ENCODE measurements around the gene SLC15A5. TPM values are rescaled to one million over a fixed set of nuclear protein-coding genes. Genes with fewer than 3 reads are reported as not detected.

The SLC15A5 gene
- total and polyA plus RNA-seq, 2 of the 8 experiments (the other 6 are each of a cell fraction or from before 2014, with no cell fraction given) = not detected

DNA sequence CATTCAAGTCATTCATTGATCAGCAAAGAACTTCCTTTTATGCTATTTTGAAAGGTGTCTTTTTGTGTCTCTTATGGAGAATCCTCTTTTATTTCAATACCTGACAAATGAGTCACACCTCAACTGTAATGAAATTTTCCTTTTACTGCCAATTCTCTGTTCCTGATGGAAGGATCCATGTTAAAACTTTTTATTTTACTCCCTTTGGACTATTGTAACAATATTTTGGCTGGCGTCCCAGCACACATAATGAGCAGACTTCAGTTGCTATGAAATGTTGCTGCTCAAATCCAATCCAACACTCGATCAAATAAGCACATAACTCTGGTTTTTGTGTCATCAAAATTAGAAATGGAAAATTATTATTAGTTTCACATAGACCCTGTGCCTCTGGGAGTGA is 21.9 kb upstream of the SLC15A5 start:
- H3K23ac ChIP-seq (ENCODE audit: insufficient read length) = no peak overlapping the region
- 90% methylated on average over 2 of the region's 2 CpGs; no CpG with 5 or more reads in 1 of the 2 experiments for WGBS, 2 experiments (ENCODE audit: extremely low coverage in 1 of 2, insufficient coverage in 1 of 2, insufficient read length in 1 of 2, insufficient replicate concordance in 2 of 2, low coverage in 1 of 2, low lambda C conversion rate in 2 of 2, missing lambda C conversion rate in 1 of 2)
- H3K27me3 ChIP-seq (replicated peaks in 1 of 4; ENCODE audit: control insufficient read depth in 3 of 4, extremely low read depth in 1 of 4, insufficient read depth in 3 of 4, low read length in 3 of 4) = no peaks in the 10 kb centered on the region
- no peak overlapping the region for H3K4ac ChIP-seq (replicated peaks; ENCODE audit: insufficient read length, low read depth, low read length)
- H2BK20ac ChIP-seq (ENCODE audit: low read length) = no peak overlapping the region
- no peak overlapping the region for H2BK5ac ChIP-seq (ENCODE audit: low read depth, low read length)
- no peak overlapping the region for H3K56ac ChIP-seq (replicated peaks; ENCODE audit: insufficient read length, low read depth, low read length)
- H4K20me1 ChIP-seq (replicated peaks in 1 of 2; ENCODE audit: control insufficient read depth in 1 of 2, insufficient read depth in 2 of 2, low read length in 2 of 2) = no peaks in the 10 kb centered on the region
- no peak overlapping the region for H2BK12ac ChIP-seq (ENCODE audit: low read depth, low read length)
- H3K18ac ChIP-seq (ENCODE audit: extremely low read depth, low read length) = no peak overlapping the region
- H3K4me1 ChIP-seq (replicated peaks in 1 of 4; ENCODE audit: control insufficient read depth in 3 of 4, insufficient read depth in 4 of 4, low read length in 3 of 4) = no peaks in the 10 kb centered on the region
- no peaks in the 10 kb centered on the region; the same call in 1 of the 2 replicates for H3K23me2 ChIP-seq (ENCODE audit: low read depth, low read length)
- ChIA-PET CTCF (ENCODE audit: partially characterized antibody) (no interaction called here), POLR2A (ENCODE audit: partially characterized antibody) (no interaction called here)
- H3K36me3 ChIP-seq (ENCODE audit: control insufficient read depth in 2 of 4, insufficient read depth in 4 of 4, low read length in 3 of 4) = no peaks in the 10 kb centered on the region
- no peak overlapping the region for H3K27ac ChIP-seq (ENCODE audit: low read depth, low read length)
- H3K4me2 ChIP-seq (ENCODE audit: insufficient read depth in 1 of 2, low read depth in 2 of 2, low read length in 2 of 2) = no peak overlapping the region
- no peak overlapping the region for H4K91ac ChIP-seq (replicated peaks; ENCODE audit: insufficient read length, low read length)
- H3K14ac ChIP-seq (ENCODE audit: insufficient read length) = no peak overlapping the region
- H3K9me3 ChIP-seq (ENCODE audit: insufficient read depth in 2 of 2, low read depth in 1 of 2, low read length in 1 of 2) = no peaks in the 10 kb centered on the region
- H4K5ac ChIP-seq (ENCODE audit: insufficient read length, low read depth, low read length) = no peak overlapping the region
- H2AK5ac ChIP-seq (ENCODE audit: low read depth, low read length) = no peak overlapping the region
- no peak overlapping the region for H2BK15ac ChIP-seq (ENCODE audit: low read length)
- no peaks in the 10 kb centered on the region for H3K79me1 ChIP-seq (ENCODE audit: low read depth, low read length)
- no peak overlapping the region for H2BK120ac ChIP-seq (replicated peaks; ENCODE audit: low read depth, low read length)
- no peak for FAIRE-seq
- no peak for DNase-seq (ENCODE audit: low read depth in 1 of 2, low spot score in 2 of 2)
- H3K79me2 ChIP-seq (ENCODE audit: control insufficient read depth in 1 of 2, insufficient read depth in 2 of 2, low read length in 2 of 2) = no peaks in the 10 kb centered on the region
- no peak overlapping the region for H4K8ac ChIP-seq (ENCODE audit: extremely low read depth, insufficient read depth, low read length)
- no peak overlapping the region for H3K9ac ChIP-seq (replicated peaks in 1 of 4; ENCODE audit: extremely low read depth in 1 of 4, low read depth in 3 of 4, low read length in 3 of 4)
- no peak overlapping the region for H3K4me3 ChIP-seq (ENCODE audit: extremely low read depth in 1 of 4, insufficient read depth in 2 of 4, low read depth in 3 of 4, low read length in 4 of 4)
- no peak overlapping the region for H2AFZ ChIP-seq (ENCODE audit: low read length)
- TF ChIP-seq KDM5A (IDR thresholded peaks at IDR 0.05; ENCODE audit: low read length) = no peak
- TF ChIP-seq SIN3A (conservative IDR thresholded peaks at IDR 0.05 in 1 of 2, IDR thresholded peaks at IDR 0.05 in 1 of 2; ENCODE audit: low read depth in 1 of 2, low read length in 2 of 2) = no peak
- no peak for TF ChIP-seq TAF7 (optimal IDR thresholded peaks at IDR 0.05; ENCODE audit: borderline replicate concordance, low read depth, low read length)
- no peak for TF ChIP-seq SP1 (IDR thresholded peaks at IDR 0.05; ENCODE audit: low read depth, low read length)
- TF ChIP-seq, protein P1, sequence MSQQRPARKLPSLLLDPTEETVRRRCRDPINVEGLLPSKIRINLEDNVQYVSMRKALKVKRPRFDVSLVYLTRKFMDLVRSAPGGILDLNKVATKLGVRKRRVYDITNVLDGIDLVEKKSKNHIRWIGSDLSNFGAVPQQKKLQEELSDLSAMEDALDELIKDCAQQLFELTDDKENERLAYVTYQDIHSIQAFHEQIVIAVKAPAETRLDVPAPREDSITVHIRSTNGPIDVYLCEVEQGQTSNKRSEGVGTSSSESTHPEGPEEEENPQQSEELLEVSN (IDR thresholded peaks at IDR 0.05) = no peak
- TF ChIP-seq TEAD4 (IDR thresholded peaks at IDR 0.05; ENCODE audit: low read depth, low read length) = no peak
- TF ChIP-seq KDM4A (IDR thresholded peaks at IDR 0.05; ENCODE audit: low read depth, low read length, severe bottlenecking) = no peak
- TF ChIP-seq ZNF274 (IDR thresholded peaks at IDR 0.05; ENCODE audit: borderline replicate concordance, extremely low read depth, low read length) = no peak
- TF ChIP-seq CHD2 (IDR thresholded peaks at IDR 0.05; ENCODE audit: low read length) = no peak
- TF ChIP-seq TAF1 (IDR thresholded peaks at IDR 0.05; ENCODE audit: low read depth, low read length) = no peak
- TF ChIP-seq, protein P2, sequence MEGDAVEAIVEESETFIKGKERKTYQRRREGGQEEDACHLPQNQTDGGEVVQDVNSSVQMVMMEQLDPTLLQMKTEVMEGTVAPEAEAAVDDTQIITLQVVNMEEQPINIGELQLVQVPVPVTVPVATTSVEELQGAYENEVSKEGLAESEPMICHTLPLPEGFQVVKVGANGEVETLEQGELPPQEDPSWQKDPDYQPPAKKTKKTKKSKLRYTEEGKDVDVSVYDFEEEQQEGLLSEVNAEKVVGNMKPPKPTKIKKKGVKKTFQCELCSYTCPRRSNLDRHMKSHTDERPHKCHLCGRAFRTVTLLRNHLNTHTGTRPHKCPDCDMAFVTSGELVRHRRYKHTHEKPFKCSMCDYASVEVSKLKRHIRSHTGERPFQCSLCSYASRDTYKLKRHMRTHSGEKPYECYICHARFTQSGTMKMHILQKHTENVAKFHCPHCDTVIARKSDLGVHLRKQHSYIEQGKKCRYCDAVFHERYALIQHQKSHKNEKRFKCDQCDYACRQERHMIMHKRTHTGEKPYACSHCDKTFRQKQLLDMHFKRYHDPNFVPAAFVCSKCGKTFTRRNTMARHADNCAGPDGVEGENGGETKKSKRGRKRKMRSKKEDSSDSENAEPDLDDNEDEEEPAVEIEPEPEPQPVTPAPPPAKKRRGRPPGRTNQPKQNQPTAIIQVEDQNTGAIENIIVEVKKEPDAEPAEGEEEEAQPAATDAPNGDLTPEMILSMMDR (IDR thresholded peaks at IDR 0.05; ENCODE audit: control extremely low read depth in 1 of 3, insufficient read depth in 1 of 3, low read depth in 1 of 3, low read length in 3 of 3) = no peak
- TF ChIP-seq BACH1 (IDR thresholded peaks at IDR 0.05; ENCODE audit: low read length) = no peak

Measured in H1 (cell line).